GM12891 (cell line): ENCODE results near the gene EXD3.

Experiments used
- DNase-seq: peaks from one replicate; pipeline ENCODE4 v3.0.0; 2011; ENCODE audit warnings: low spot score; ENCODE audit not compliant: insufficient read length
- FAIRE-seq: peaks from 2 replicates; lab custom pipeline; 2011; peaks lifted over from hg19 to GRCh38; lab: Jason Lieb, UNC
- PAX5 ChIP-seq: IDR thresholded peaks from 2 replicates; pipeline ENCODE4 v1.6.1; 2011; ENCODE audit warnings: low read length, moderate library complexity, mild to moderate bottlenecking; ENCODE audit not compliant: insufficient read depth, severe bottlenecking
- POLR2A ChIP-seq: IDR thresholded peaks from 2 replicates; pipeline ENCODE4 v1.6.1; 2011; ENCODE audit warnings: low read depth, low read length, control low read depth
- POLR2AphosphoS5 ChIP-seq: IDR thresholded peaks from 2 replicates; pipeline ENCODE4 v1.6.1; 2011; ENCODE audit warnings: low read depth, low read length, control low read depth
- POU2F2 ChIP-seq: IDR thresholded peaks from 2 replicates; pipeline ENCODE4 v1.6.1; 2011; ENCODE audit warnings: low read depth, mild to moderate bottlenecking, control low read depth, low read length, moderate library complexity
- SPI1 ChIP-seq: IDR thresholded peaks from 2 replicates; pipeline ENCODE4 v1.6.1; 2011; ENCODE audit warnings: low read depth, low read length, control low read depth
- TAF1 ChIP-seq: IDR thresholded peaks from 2 replicates; pipeline ENCODE4 v1.6.1; 2011; ENCODE audit warnings: low read depth, low read length, control low read depth

The EXD3 gene

DNA sequence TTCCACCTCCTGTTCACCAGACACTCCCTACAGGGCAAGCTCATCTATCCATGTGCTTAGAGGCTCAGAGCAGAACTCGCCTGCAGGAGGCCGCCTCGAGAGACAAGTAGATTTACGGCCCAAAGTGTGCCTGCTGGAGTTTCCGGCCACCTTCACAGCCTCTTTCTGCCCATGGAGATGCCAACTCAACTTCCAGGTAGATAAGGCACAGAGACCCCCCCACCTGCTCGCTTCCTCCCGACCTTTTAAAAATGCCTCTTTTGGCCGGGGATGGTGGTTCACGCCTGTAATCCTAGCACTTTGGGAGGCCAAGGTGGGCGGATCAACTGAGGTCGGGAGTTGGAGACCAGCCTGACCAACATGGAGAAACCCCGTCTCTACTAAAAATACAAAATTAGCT lies 46.6 kb downstream of the EXD3 start:
- FAIRE-seq (no peak), DNase-seq (no peak)
- TF ChIP-seq PAX5, result no peak
- TF ChIP-seq SPI1, result no peak
- no peak for TF ChIP-seq POLR2A
- TF ChIP-seq TAF1, result no peak

DNA sequence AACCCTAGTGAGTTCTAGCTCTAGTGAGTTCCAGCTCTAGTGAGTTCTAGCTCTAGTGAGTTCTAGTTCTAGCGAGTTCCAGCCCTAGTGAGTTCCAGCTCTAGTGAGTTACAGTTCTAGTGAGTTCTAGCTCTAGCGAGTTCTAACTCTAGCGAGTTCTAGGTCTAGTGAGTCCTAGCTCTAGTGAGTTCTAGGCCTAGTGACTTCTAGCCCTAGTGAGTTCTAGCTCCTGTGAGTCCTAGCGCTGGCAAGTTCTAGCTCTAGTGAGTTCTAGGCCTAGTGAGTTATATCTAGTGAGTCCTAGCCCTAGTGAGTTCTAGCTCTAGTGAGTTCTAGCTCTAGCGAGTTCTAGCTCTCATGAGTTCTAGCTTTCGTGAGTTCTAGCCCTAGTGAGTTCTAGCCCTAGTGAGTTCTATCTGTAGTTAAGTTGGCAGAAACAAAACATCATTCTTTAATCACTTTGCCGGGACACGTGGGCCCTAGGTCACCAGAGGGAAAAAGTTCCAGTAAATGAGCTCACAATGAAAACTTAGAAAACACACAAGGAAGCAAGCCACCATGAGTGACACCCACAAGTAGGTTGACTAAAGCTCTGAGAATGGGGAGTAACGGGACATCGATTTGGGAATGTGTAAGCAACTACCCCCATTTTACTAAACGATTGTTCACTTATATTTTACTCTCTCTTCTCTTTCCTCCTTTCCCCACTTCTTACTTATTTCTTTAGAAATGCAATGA lies 47.5 kb downstream of the EXD3 start:
- DNase-seq (no peak), FAIRE-seq (no peak)
- no peak for TF ChIP-seq PAX5

DNA sequence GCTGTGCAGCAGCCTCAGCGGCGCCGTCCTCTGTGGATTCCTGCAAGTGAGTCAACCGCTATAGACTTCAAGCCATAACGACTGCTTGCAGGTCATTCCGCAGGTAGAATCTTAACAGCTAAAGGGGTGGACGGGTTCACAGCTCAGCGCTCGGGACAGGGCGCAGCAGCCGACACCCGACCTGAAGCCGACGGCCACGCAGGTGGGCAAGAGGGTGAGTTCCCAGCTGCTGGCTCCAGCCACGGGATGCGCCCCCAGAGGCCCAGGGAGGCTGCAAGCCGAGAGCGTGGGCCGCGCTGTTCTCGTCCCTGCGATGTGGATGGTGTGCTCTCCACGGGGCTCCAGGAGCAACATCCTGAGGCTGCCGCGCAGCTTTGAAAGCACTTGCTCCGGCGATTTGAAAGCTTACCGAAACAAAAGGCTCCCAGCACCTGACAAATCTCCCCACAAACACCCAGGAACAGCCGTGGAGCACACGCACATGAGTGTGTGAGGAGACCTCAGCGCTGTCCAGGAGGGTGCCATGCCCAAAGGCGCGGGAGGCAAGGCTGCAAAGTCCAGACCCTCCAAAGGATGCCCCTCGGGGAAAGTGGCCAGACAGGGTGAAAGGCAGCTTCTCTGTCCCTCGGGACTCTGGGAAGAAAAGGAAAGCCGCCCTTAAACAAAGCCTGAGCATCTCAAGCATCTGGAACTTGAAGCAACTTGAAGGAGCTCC lies 48.7 kb downstream of the EXD3 start:
- DNase-seq (no peak), FAIRE-seq (no peak)
- TF ChIP-seq PAX5, result no peak
- no peak for TF ChIP-seq SPI1
- TF ChIP-seq POLR2A, result no peak
- TF ChIP-seq POLR2AphosphoS5, result no peak
- TF ChIP-seq TAF1, result no peak
- TF ChIP-seq POU2F2, result no peak

DNA sequence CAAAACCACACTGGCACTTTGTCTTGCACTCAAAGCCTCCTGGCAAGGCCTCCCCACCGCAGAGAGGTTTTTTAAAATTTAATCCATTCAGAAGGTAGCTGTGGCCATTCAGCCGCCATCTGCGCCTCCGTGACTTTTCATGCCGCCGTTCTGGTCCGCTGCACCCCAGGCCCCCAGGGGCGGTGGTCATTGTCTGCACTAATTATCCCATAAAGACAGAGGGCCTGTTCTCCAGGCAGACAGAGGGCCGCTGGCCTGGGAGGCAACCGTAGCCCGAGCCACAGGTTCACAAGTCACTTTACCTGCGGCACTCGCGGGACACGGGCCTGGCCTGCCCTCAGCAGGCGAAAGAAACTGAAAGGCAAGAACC lies 49.4 kb downstream of the EXD3 start:
- FAIRE-seq, result no peak
- no peak for DNase-seq
- TF ChIP-seq SPI1 (no peak), POU2F2 (no peak), POLR2A (no peak), POLR2AphosphoS5 (no peak), PAX5 (no peak), TAF1 (no peak)

DNA sequence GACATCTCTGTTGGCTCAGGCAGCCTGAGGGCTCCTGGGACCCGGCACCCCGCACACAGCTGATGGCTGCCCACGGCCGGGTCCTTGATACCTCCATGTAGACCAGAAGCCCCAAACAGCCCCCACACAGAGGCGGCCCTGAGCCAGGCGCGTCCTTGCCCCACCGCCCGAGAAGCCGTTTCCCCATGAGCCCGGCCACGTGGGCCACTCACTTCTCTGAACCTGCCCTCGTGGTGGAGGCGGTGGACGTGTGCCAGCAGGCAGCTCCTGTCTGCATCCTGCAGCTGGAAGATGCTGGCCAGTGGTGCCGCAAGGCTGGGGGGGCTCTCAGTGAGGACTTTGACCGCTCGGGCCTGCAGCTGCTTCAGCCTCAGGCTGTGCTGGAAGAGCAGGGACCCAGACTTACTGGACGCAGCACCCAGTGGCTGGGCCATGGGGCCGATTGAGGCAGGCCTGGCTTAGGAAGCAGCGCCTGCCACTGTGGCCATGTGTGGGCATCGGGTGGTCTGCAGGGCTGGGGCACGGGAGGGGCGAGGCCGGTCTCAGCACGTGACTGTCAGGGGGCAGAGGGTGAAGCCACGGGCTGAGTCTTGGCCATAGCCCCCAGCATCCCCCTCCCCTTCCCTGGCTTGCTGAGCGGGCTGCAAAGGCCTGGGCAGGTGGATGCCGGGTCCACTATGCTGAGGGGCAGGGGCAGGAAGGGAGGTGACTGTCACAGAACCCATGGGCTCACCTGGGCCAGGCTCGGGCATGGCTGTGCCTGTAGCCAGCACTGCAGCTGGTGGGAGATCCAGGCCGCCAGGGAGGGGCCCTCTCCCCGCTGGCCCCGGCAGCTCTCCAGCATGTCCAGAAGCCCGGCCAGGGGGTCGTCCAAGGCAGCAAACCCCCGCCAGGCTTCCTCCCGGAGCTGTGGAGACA lies 50.0 kb downstream of the EXD3 start:
- no peak for TF ChIP-seq TAF1
- TF ChIP-seq POLR2A, result no peak
- TF ChIP-seq POLR2AphosphoS5, result no peak
- no peak for TF ChIP-seq POU2F2
- TF ChIP-seq PAX5, result no peak
- TF ChIP-seq SPI1, result no peak
- DNase-seq (no peak), FAIRE-seq (no peak)

DNA sequence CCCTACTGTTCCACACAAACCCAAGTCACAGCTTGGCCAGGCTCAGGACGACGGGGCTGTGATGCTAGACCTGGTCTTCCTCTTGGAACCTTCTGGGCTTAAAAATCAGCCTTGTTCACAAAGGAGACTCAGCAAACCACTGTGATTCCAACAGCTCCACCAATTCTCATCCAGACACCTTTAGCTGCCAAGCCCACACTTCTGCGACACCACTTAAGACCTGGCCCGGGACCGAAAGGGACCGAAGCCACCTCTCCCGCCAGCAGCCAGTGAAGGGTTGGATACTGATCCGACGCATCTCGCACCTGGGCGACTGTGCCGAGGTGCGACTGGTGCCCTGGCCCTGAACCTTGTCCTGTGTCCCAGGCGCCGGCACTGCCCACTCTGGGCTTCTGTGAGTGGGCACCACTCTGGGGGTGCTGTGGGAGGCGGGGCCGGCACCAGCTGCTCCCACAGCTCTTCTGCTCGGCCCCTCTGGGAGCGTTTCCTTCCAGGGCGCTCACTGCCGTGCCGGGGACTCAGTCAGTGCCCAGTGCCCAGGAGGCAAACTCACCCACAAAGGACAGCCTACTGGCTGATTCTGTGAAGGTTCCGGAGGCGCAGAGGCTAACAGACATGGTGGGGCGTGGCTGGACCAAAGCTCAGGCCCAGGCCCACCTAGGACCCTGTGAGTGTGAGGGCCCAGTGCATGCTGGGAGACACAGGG lies 50.9 kb downstream of the EXD3 start:
- TF ChIP-seq POU2F2, result no peak
- TF ChIP-seq POLR2AphosphoS5, result no peak
- DNase-seq (no peak), FAIRE-seq (no peak)

DNA sequence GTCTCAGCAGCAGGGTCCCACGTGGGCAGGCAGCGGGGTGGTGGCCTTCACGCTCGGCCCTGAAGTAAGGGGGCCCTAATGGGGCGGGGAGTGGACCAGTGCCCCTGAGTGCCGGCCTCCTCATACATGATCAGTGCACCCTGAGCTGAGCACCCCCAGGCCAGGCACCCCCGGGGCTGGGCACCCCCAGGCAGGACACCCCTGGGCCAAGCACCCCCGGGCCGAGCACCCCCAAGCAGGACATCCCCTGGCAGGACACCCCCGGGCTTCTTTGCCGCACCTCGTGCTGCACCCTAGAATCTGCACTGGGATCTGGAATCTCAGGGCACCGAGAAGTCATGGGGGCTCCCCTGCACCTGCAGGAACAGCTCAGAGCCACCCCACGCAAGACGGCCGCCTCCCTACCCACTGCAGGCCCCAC lies 51.4 kb downstream of the EXD3 start:
- DNase-seq (no peak), FAIRE-seq (no peak)
- TF ChIP-seq TAF1, result no peak
- no peak for TF ChIP-seq SPI1
- no peak for TF ChIP-seq POLR2AphosphoS5
- TF ChIP-seq POLR2A, result no peak
- no peak for TF ChIP-seq POU2F2
- TF ChIP-seq PAX5, result no peak

DNA sequence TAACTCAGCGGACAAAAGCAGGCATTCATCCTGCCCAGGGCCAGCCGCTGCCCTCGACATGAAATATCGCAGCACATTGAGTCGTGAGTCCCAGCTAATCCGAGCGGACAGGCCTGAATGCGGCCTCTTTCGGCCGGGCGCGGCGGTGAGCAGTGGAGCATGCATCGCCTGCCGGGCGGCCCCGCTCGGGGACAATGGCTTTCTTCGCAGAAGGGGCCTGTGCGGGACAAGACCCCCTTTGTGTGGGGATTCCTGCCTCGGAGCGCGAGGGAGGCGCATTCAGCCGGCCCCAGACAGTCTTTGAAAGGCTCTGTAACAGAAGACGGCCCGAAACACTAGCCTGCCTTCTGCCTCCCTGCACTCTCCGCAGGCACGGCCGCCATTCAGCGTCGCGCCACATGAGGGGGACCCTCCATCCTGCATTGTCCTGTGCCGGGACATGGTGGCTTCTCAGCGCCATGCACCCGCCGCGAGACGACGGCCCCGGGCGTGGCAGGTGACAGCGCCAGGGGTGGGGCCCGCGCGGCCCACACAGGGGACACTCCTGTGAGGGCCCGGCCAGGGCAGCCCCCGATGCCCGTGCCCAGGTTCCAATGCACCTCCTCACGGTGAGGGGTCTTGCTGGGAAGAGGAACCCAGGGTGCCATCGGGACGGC lies 52.0 kb downstream of the EXD3 start:
- FAIRE-seq, result no peak
- DNase-seq, result no peak
- TF ChIP-seq POLR2AphosphoS5, result no peak
- TF ChIP-seq POU2F2, result no peak
- TF ChIP-seq POLR2A, result no peak
- TF ChIP-seq TAF1, result no peak
- TF ChIP-seq PAX5, result no peak
- TF ChIP-seq SPI1, result no peak
